Measurements from ENCODE around the gene TMEM178B. TPM values are rescaled to one million over a fixed set of nuclear protein-coding genes. Genes with fewer than 3 reads are reported as not detected.

The TMEM178B gene
- total RNA-seq, 1 experiment from 2014 or later = not detected

DNA sequence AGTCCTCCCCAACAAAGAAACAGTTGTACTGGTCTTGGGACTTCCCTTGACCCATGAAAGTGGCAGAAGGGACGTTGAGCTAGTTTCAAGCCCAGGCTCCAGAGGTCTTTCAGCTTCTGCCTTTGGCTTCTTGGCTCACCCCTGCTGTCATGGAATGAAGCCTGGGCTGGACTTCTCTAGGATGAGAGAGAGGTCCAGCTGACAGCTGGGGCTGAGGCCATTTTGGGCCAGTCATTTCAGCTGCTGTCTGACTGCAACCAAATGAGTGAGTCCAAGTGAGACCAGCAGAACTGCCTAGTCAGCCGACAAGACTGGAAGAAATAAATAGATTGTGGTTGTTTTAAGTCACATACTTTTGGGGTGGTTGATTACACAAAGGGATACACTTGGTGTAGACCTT lies 76.6 kb downstream of the TMEM178B start:
- no peaks in the 10 kb centered on the region for H3K9me2 ChIP-seq (ENCODE audit: insufficient read depth)
- intact Hi-C loops (cut with micrococcal nuclease; ENCODE audit: unreplicated experiment) = no loop called here
- H3K79me2 ChIP-seq (ENCODE audit: low read depth) = no peaks in the 10 kb centered on the region
- H3K4me1 ChIP-seq (replicated peaks; ENCODE audit: insufficient read depth) = no peaks in the 10 kb centered on the region
- no peak for DNase-seq
- H3K9me3 ChIP-seq (ENCODE audit: insufficient read depth, low read depth) = no peaks in the 10 kb centered on the region
- no peaks in the 10 kb centered on the region for H3K36me3 ChIP-seq (ENCODE audit: low read depth)
- ChIA-PET CTCF (no interaction called here), POLR2A (ENCODE audit: unreplicated experiment) (no interaction called here)
- H2AFZ ChIP-seq = no peak overlapping the region
- no peak overlapping the region for H3K27ac ChIP-seq
- no peak overlapping the region for H3K4me2 ChIP-seq
- TF ChIP-seq, protein P1, sequence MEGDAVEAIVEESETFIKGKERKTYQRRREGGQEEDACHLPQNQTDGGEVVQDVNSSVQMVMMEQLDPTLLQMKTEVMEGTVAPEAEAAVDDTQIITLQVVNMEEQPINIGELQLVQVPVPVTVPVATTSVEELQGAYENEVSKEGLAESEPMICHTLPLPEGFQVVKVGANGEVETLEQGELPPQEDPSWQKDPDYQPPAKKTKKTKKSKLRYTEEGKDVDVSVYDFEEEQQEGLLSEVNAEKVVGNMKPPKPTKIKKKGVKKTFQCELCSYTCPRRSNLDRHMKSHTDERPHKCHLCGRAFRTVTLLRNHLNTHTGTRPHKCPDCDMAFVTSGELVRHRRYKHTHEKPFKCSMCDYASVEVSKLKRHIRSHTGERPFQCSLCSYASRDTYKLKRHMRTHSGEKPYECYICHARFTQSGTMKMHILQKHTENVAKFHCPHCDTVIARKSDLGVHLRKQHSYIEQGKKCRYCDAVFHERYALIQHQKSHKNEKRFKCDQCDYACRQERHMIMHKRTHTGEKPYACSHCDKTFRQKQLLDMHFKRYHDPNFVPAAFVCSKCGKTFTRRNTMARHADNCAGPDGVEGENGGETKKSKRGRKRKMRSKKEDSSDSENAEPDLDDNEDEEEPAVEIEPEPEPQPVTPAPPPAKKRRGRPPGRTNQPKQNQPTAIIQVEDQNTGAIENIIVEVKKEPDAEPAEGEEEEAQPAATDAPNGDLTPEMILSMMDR (conservative IDR thresholded peaks at IDR 0.05) = no peak
- TF ChIP-seq EZH2 (IDR thresholded peaks at IDR 0.05; ENCODE audit: low read depth) = no peak
- no peaks in the 10 kb centered on the region for H4K20me1 ChIP-seq (ENCODE audit: insufficient read depth)
- H3K27me3 ChIP-seq (ENCODE audit: insufficient read depth, low read depth) = peaks cover 20% of the 10 kb centered on the region
- BruUV-seq (replicated peaks) = no TSS peak
- H3K4me3 ChIP-seq = no peak overlapping the region
- H3F3A ChIP-seq (ENCODE audit: insufficient read depth, low read depth) = no peaks in the 10 kb centered on the region

- no TSS peak for BruUV-seq (replicated peaks)
- CTCF ChIA-PET = interaction anchor here (0.6 kb wide), 1 partner anchor 69 kb away, joined by 3 read pairs; no protein-coding TSS in a partner anchor
- no peaks in the 10 kb centered on the region for H3F3A ChIP-seq (ENCODE audit: insufficient read depth, low read depth)
These were observed 77.9 kb downstream of the TMEM178B start for GRCh38 chr7:141151746-141152145.

DNA sequence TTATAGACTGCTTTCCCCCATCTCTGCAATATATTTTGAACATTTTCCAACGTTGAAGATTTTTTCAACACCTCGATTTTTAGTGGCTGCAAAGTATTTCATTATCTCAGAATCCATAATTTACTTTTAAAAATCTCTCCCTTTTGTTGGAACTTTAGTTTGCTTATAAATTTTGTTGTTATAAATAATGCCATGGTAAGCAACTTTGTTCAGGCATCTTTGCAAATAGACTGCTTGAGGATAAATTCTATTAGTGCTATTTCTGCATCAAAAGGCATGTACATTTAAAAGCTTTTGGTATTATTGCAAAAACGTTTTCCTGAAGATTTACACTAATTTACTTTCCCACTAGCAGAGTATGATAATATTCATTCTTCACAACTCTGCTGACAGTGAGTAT lies 79.4 kb downstream of the TMEM178B start:
- H3K27me3 ChIP-seq (ENCODE audit: insufficient read depth, low read depth) = peaks cover 37% of the 10 kb centered on the region
- DNase-seq = no peak
- ChIA-PET POLR2A (ENCODE audit: unreplicated experiment) (no interaction called here), CTCF (no interaction called here)
- H4K20me1 ChIP-seq (ENCODE audit: insufficient read depth) = no peaks in the 10 kb centered on the region
- BruUV-seq (replicated peaks) = no TSS peak
- no peak overlapping the region for H3K4me2 ChIP-seq
- no peak overlapping the region for H2AFZ ChIP-seq
- H3K4me3 ChIP-seq = no peak overlapping the region
- H3K9me2 ChIP-seq (ENCODE audit: insufficient read depth) = no peaks in the 10 kb centered on the region
- no peak for TF ChIP-seq EZH2 (IDR thresholded peaks at IDR 0.05; ENCODE audit: low read depth)
- TF ChIP-seq, protein P1 (conservative IDR thresholded peaks at IDR 0.05) = no peak
- no peaks in the 10 kb centered on the region for H3K36me3 ChIP-seq (ENCODE audit: low read depth)
- H3K79me2 ChIP-seq (ENCODE audit: low read depth) = no peaks in the 10 kb centered on the region
- no peaks in the 10 kb centered on the region for H3K4me1 ChIP-seq (replicated peaks; ENCODE audit: insufficient read depth)
- intact Hi-C loops (cut with micrococcal nuclease; ENCODE audit: unreplicated experiment) = no loop called here
- H3K9me3 ChIP-seq (ENCODE audit: insufficient read depth, low read depth) = no peaks in the 10 kb centered on the region
- no peaks in the 10 kb centered on the region for H3F3A ChIP-seq (ENCODE audit: insufficient read depth, low read depth)
- no peak overlapping the region for H3K27ac ChIP-seq

More at GRCh38 chr7:141151746-141152145, 77.9 kb downstream of the TMEM178B start:
- Histone ChIP-seq H4K20me1 (ENCODE audit: insufficient read depth) (no peaks in the 10 kb centered on the region), H3K4me2 (no peak overlapping the region), H3K4me3 (no peak overlapping the region), H3K4me1 (replicated peaks; ENCODE audit: insufficient read depth) (no peaks in the 10 kb centered on the region), H3K36me3 (ENCODE audit: low read depth) (no peaks in the 10 kb centered on the region), H3K27ac (no peak overlapping the region), H3K79me2 (ENCODE audit: low read depth) (no peaks in the 10 kb centered on the region), H2AFZ (no peak overlapping the region), H3K9me3 (ENCODE audit: insufficient read depth, low read depth) (no peaks in the 10 kb centered on the region), H3K27me3 (ENCODE audit: insufficient read depth, low read depth) (peaks cover 29% of the 10 kb centered on the region), H3K9me2 (ENCODE audit: insufficient read depth) (no peaks in the 10 kb centered on the region)
- POLR2A ChIA-PET (ENCODE audit: unreplicated experiment) = no interaction called here
- intact Hi-C loops (cut with micrococcal nuclease; ENCODE audit: unreplicated experiment) = no loop called here
- no peak for TF ChIP-seq EZH2 (IDR thresholded peaks at IDR 0.05; ENCODE audit: low read depth)
- TF ChIP-seq, protein P1 (conservative IDR thresholded peaks at IDR 0.05) = no peak
- DNase-seq = no peak

Data from PC-9 (cell line).